Right lobe of liver (tissue), 4 donors: Measurements from ENCODE around the gene CFP.

Experiments used
- POLR2A ChIP-seq: fragments of 450-650 bp; IDR thresholded peaks from one replicate; pipeline ENCODE4 v1.6.1; 2017; ENCODE audit warnings: antibody characterized with exemption, mild to moderate bottlenecking
- TF ChIP-seq, protein P1 (sequence below), 4 donors: fragments of 200-600 bp in 3 of 4; fragments of 450-650 bp in 1 of 4; IDR thresholded peaks; one replicate each; pipeline versions ENCODE4 v1.5.1 to v1.8.0; 2016 to 2022; ENCODE audit warnings: antibody characterized with exemption in 4 of 4, mild to moderate bottlenecking in 2 of 4
- donor health status: DM: no; HTN: no; CAD: no.
- donor health status: DM: no; HTN: no; CAD: no.
- donor health status: DM: no; HTN: yes; CAD: no.

DNA sequence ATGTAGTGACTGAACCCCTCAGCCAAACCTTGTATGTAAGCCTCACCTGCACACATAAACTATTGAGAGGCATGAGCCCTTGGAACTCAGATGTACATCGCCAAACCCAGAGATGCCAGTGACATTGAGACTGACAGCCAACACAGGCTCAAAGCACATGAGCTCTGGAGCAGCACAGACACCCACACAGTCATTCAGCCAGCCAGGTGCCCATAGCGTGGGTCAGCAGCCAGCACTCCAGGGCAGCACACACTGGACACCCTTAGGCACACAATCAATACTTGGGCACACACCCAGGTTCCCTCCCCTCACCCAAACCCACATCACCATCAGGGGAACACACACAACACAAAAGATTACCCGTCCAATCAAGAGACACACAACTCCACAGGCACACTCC is 51.8 kb downstream of the CFP start:
- TF ChIP-seq, protein P1, sequence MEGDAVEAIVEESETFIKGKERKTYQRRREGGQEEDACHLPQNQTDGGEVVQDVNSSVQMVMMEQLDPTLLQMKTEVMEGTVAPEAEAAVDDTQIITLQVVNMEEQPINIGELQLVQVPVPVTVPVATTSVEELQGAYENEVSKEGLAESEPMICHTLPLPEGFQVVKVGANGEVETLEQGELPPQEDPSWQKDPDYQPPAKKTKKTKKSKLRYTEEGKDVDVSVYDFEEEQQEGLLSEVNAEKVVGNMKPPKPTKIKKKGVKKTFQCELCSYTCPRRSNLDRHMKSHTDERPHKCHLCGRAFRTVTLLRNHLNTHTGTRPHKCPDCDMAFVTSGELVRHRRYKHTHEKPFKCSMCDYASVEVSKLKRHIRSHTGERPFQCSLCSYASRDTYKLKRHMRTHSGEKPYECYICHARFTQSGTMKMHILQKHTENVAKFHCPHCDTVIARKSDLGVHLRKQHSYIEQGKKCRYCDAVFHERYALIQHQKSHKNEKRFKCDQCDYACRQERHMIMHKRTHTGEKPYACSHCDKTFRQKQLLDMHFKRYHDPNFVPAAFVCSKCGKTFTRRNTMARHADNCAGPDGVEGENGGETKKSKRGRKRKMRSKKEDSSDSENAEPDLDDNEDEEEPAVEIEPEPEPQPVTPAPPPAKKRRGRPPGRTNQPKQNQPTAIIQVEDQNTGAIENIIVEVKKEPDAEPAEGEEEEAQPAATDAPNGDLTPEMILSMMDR (IDR thresholded peaks at IDR 0.05) = no peak
- no peak for TF ChIP-seq POLR2A
